HG03565 (cell line): ENCODE data around the gene SLC11A2.
"Not testable (repeated sequence)": the region's sequence is repeated elsewhere in the genome, so short reads cannot be mapped to it uniquely, and the experiment has no call there.

Source experiments
- ATAC-seq: cut with Tn5 transposase; IDR thresholded peaks from one replicate; pipeline ENCODE4 v1.9.1; 2021; ENCODE audit warnings: mild to moderate bottlenecking, moderate library complexity; ENCODE audit not compliant: unreplicated experiment

Gene SLC11A2

DNA sequence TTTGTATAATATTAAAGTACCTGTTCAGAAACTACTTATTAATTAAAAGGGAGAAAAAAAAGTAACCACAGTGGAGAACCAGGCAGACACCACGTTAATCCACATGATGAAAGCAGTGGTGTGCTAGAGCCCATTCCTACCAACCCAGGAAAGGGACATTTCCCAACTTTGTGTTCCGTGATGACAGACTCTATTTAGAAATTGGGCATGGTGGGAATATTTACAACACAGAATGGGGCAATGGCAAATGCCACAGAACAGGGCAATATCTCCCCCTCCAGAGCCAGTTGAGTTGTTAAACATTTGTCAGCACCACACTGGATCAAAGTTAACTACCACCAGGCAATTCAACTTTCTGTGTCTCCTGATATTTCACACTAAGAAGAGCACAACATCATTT is 75.1 kb downstream of the SLC11A2 start:
- no peak for ATAC-seq

DNA sequence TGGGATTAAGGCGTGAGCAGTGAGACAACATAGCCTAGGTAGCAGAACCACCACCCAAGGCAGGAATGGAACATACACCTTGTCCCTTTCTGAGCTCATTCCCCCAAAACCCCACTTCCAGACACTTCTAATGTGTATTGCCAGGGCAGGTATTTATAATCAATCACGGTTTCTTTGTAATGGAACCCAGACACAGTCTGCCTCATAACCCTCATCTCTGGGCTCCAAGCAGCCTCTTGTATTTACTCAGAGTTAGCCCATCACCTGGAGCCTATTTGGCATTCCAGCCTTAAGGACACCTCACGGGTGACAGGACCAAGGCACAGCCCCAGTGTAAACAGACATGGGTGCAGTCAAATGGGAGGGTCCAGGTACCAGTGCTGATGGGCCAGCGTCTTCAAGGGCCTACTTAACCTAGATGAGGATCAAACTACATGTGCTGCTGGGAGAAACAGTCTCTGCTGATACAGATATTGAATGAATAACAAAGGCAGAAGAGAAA is 76.3 kb downstream of the SLC11A2 start:
- no peak for ATAC-seq

DNA sequence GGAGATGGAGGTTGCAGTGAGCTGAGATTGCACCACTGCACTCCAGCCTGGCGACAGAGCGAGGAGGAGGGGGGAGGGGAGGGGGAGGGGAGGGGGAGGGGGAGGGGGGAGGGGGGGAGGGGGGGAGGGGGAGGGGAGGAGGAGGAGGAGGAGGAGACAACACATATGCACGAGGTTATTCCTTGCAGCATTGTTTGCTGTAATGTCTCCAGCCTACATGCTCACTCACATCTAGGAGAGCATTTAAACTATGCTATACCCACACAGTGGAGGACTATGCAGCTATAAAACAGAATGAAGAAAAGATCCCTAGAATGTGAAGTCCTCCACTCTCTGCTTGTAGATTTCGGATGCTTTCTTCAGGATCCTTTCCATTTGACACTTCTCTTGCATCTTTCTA is 77.4 kb downstream of the SLC11A2 start:
- no peak for ATAC-seq

DNA sequence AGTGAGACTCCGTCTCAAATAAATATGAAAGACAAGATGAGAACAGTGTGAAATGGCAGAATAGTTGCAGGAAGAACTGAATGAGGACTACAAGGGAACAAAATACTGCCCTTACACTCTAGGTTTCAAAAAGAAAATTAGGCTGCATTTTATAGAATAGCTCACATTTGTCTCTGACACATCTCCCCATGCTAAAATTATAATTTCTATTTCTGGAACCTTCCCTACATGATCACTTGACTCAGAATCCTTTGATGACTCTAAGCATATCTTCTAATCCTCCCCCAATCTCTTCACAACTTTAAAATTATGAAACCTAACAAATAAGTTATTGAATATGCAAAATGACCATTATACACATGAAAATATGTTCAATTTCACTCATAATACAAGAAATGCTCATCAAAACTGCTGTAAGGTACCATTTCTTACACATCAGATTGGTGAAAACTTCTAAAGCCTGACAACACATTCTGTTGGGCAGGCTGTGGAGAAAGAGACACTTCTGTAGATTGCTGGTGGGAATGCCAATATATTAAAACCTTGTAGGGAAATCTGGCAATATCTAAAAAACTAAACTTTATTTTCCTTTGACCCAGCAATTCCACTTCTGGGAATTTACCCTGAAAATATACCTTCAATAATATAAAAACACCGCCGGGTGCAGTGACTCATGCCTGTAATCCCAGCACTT is 78.1 kb downstream of the SLC11A2 start:
- ATAC-seq, result no peak

DNA sequence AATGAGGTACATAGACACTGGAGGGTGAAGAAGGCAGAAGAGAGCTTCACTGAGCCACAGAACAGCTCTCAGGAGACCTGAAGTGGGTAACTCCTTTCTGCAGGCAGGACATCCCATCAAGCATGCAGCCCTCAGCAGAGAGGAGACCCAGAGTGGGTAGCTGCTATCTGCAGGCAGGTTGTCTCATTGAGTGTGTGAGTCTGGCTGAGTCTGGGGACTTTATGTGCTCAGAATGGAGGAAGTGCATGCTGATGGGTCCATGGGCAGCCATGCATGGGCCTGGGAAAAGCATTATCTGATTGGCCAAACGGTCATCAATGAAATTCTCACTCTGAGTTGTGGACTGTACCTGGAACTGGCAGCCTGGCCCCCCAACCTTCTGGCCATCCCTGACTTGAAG is 88.5 kb downstream of the SLC11A2 start:
- ATAC-seq, result no peak

DNA sequence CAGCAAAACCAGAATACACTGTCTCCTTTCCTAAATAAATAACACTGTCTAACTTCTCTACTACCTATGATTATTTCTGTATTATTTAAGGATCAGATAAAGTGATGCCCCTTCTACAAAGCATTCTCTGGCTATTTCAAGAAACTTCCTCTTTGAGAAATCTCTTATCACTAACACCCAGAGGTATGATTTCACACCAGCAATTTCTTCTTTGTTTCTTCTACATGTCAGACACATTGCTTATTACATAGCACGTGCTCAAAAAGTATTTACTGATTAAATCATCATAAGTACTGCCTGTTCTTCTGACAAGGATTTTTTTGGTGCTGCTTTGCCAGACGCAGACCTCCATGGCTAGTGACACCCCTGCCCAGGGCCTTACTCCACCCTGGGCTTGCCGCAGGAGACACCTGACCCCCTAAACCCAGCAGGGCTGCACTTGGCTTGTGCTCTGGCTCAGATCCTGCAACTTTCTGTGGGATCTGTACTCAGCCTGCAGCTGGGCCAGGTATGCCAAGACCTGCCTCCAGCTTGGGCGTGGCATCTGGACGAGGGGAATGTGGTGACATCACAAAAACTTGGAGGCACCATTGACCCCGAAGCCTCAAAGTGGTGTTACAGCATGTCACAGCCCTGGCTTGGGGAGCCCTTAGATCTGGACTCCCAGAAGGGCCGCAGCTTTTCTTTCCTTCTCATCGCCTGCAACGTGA is 89.2 kb downstream of the SLC11A2 start:
- ATAC-seq, result no peak

DNA sequence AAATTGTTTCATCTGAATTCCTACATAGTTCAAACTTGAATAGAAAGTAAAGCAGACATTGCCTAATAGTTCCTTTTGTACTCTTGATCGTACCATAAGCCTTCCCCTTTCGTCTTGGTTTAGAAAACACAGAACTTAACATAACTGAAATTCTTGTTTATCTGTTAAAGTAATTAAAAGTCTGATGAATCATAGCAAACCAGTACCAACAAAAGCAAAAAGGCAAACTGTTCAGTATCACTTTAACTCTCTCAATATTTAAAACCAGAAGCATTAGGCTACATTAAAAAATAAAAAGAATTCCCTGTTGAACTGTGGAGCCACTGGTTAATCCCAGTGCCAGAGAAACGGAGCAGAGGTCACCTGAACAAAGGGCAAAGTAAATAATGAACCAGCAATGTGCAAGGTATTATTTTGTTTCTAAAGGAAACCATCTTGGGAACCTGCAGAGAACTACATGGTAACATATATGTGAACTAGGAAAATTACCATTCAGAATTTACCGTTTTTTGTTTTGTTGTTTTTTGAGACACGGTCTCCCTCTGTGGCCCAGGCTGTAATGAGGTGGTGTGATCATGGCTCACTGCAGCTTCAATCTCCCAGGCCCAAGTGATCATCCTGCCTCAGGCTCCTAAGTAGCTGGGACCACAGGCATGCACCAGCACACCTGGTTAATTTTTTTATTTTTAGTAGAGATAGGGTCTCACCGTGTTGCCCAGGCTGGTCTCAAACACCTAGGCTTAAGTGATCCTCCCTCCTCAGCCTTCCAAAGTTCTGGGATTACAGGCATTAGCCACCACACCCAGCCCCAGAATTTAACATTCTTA is 91.0 kb downstream of the SLC11A2 start:
- ATAC-seq, result no peak

DNA sequence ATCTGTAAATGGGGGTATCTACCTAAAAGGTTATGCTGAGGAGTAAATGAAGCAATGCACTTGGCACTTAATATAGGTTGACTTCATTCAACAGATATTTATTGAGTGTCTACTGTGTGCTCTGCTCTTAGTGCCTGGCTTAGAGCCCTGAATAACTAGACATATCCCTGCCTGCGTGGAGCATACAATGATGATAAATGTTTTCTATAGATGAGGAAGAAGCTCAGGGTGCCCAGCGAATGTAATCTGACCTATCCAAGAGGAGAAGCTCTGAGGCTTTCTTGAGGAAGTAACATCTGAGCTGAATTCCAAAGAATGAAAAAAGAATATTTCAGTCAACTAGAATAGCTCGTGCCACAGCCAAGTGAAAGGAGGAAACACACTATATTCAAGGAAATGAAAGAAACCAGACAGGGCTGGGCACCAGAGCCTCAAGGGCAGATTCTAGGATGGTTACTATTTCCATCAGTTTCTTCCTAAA is 91.8 kb downstream of the SLC11A2 start:
- no peak for ATAC-seq

DNA sequence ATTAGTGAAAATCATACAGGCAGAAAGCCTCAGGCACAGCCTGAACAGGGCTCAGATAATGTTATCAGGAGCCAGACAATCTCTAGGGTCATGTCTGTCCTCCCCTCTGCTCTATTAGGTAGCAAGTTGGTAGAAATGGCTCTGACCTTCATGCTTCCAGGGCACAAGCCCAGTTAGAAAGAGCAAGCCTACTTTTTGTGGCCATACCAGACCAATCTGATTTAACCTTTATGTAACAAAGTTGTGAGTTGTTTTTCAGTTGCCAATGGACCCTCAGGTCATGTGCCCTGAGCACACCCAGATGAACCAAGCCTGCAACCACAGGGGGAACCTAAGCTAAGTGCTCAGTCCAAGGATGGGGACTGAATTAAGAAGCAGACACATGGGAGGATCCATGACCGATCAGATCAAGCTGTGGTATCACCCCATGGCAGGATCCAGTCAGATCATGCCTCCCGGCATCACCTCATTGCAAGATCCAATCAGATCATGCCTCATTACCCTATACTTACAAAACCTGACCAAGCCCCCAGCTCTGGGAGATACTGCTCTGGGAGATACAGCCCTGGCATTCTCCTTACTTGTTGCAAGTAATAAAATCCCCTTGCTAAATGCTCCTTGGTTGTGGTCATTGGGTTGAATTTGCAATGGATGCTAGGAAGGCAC is 92.6 kb downstream of the SLC11A2 start:
- ATAC-seq, result no peak

DNA sequence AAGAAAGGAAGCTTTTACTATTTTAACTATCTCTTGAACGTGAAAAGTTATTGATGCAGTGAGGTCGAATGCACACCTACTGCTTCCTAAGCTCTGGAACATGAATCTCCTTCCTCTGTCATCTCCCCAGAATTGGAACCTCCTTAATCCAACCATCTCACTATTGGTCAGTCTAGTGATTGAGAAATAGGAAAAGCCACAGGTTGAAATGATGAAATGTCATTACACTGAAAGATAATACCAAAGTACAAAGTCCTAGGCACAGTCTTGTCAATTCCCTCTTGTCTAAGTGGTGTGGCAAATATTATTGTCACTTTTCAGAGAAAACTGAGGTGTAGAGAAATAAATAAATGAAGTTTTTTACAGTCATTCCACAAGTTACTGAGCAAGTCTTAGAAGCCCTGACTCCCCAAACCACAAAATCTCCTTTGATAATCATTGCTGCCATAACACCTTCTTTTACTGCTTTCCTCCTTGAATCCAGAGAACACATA is 93.3 kb downstream of the SLC11A2 start:
- ATAC-seq, result no peak

DNA sequence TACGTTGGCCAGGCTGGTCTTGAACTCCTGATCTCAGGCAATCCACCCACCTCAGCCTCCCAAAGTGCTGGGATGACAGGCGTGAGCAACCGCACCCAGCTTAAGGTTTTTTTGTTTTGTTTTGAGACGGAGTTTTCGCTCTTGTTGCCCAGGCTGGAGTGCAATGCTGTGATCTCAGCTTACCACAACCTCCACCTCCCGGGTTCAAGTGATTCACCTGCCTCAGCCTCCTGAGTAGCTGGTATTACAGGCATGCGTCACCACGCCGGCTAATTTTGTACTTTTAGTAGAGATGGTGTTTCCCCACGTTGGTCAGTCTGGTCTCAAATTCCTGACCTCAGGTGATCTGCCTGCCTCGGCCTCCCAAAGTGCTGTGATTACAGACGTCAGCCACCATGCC is 95.7 kb downstream of the SLC11A2 start:
- not testable (repeated sequence) for ATAC-seq

DNA sequence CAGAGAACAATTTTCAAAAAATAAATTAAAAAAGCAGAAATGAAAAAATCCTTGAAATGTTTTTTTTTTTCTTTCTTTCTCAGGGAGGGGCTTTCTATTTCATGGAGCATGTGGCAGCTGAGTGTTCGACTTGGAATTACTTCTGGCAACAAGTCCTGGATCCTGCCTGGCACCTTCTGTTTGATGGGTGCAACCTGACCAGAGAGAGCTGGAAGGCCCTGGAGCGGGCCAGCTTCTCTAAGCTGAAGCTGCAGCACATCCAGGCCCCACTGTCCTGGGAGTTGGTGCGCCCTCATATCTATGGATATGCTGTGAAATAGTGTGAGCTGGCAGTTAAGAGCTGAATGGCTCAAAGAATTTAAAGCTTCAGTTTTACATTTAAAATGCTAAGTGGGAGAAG is 96.4 kb downstream of the SLC11A2 start:
- no peak for ATAC-seq
